MM.1S (cell line): Measurements from ENCODE around the gene NUB1.

Source experiments
- CTCF ChIP-seq: fragments of 300-600 bp; sonication (generic); IDR thresholded peaks from 2 replicates; pipeline ENCODE4 v1.5.1; 2016; ENCODE audit warnings: antibody characterized with exemption, low read length, mixed read lengths
- EZH2 ChIP-seq: fragments of 300-600 bp; sonication (generic); optimal IDR thresholded peaks from 2 replicates; pipeline ENCODE3; 2017; ENCODE audit warnings: low read depth, mild to moderate bottlenecking, antibody characterized with exemption, low read length, mixed read lengths

GRCh38 chr7:151399305-151399601 is 57.6 kb downstream of the NUB1 start:
- TF ChIP-seq CTCF (no peak), EZH2 (no peak)
